ENCODE results near the gene DDB1.

DDB1 gene

DNA sequence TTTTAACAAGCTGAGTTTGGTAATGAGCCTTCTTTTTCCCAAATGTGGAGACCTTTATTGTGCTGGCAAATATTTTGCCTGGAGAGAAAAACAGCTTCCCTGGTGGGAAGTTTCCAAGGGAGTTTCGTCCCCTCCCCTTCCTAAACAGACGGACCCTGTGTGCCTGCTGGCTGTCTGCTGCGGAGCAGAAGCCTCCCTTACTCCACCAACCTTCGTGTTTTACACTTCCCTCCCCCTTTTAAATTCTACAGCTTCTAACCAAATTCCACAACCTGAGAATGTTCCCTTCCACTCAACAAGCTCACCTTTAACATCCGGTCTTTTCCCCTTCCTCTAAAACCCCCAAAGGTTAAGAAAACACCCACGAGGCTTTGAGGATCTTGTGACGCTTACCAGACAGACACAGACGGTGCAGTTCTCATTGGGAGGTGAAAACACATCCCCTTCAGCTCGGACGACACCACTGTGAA lies 54.9 kb downstream of the DDB1 start:
- no peak for DNase-seq (ENCODE audit: extremely low read depth, low read depth)
- TF ChIP-seq, protein P1, sequence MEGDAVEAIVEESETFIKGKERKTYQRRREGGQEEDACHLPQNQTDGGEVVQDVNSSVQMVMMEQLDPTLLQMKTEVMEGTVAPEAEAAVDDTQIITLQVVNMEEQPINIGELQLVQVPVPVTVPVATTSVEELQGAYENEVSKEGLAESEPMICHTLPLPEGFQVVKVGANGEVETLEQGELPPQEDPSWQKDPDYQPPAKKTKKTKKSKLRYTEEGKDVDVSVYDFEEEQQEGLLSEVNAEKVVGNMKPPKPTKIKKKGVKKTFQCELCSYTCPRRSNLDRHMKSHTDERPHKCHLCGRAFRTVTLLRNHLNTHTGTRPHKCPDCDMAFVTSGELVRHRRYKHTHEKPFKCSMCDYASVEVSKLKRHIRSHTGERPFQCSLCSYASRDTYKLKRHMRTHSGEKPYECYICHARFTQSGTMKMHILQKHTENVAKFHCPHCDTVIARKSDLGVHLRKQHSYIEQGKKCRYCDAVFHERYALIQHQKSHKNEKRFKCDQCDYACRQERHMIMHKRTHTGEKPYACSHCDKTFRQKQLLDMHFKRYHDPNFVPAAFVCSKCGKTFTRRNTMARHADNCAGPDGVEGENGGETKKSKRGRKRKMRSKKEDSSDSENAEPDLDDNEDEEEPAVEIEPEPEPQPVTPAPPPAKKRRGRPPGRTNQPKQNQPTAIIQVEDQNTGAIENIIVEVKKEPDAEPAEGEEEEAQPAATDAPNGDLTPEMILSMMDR (IDR thresholded peaks at IDR 0.05; ENCODE audit: low read depth, low read length, missing control alignments), result no peak

DNA sequence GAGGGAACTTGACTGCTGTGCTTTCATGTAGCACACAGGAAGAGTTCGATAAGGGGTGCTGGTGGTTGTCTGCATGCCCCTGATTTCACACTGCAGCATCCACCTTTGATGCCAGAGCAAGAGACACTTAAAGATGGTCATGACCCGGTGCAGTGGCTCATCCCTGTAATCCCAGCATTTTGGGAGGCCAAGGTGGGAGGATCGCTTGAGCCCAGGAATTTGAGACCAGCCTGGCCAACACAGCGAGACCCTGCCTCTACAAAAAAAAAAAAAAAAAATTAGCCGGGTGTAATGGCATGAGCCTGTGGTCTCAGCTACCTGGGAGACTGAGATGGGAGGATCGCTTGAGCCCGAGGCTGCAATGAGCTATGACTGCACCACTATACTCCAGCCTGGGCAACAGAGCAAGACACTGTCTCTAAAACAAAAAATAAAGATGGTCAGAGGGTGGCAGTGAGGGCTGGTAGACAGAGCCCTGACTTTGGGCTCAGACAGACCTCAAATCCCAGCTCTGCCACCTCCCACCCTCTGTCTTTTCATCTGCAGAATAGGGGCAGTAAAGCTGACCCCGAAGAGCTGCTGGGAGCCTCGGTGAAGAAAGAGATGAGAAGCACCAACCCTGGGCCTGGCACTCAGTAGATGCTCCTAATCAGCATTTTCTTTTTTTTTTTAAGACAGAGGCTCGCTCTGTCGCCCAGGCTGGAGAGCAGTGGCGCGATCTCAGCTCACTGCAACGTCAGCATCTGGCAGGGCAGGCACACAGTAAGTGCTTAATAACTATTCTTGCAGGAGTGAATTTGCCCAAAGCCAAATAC lies 55.5 kb downstream of the DDB1 start:
- TF ChIP-seq, protein P1 (IDR thresholded peaks at IDR 0.05; ENCODE audit: low read depth, low read length, missing control alignments), result no peak
- no peak for DNase-seq (ENCODE audit: extremely low read depth, low read depth)
- no peak overlapping the region for H3K4me3 ChIP-seq (replicated peaks; ENCODE audit: low read depth, low read length)

More for the DNA sequence above, 54.9 kb downstream of the DDB1 start:
- H3K4me3 ChIP-seq (replicated peaks; ENCODE audit: low read depth, low read length), result no peak overlapping the region

DNA sequence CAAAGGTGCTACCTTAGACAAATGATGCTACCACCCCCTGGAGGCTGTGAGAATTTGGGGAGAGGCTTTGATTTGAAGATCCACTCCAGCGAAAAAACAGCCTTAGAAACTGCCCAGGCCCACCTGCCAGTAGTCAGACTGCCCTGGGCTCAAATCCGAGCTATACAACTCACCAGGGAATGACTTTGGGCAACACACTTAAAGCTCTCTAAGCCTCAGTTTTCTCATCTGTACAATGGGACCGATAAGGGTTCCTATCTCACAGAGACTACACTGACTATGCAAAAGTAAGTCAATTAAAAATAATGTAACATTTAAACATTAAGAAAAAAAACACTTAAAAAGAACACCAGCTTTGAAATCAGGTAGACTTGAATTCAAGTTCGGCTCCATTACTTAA lies 57.7 kb downstream of the DDB1 start:
- no peak overlapping the region for H3K4me3 ChIP-seq (replicated peaks; ENCODE audit: low read depth, low read length)
- DNase-seq (ENCODE audit: extremely low read depth, low read depth), result no peak
- TF ChIP-seq, protein P1 (IDR thresholded peaks at IDR 0.05; ENCODE audit: low read depth, low read length, missing control alignments), result no peak

DNA sequence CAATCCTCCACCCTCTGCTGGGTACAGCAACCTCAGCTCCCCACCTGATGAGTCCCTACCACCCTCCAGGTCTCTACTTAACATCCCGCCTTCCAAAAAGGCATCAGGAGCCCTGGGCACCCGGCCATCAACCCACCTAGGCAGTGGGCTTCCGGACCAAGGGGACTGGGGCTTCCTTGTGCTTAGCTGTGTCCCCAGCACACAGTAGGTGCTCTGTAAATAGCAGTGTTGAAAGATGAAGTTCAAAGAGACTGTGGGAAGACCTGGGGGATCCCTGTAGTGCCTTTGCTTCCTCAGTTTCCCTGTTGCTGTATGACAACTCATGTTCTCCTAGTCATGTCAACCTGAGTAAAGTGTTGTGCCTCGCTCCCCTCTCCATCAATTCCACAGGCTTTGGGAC lies 58.8 kb downstream of the DDB1 start:
- no peak overlapping the region for H3K4me3 ChIP-seq (replicated peaks; ENCODE audit: low read depth, low read length)
- no peak for DNase-seq (ENCODE audit: extremely low read depth, low read depth)
- TF ChIP-seq, protein P1 (IDR thresholded peaks at IDR 0.05; ENCODE audit: low read depth, low read length, missing control alignments), result no peak

DNA sequence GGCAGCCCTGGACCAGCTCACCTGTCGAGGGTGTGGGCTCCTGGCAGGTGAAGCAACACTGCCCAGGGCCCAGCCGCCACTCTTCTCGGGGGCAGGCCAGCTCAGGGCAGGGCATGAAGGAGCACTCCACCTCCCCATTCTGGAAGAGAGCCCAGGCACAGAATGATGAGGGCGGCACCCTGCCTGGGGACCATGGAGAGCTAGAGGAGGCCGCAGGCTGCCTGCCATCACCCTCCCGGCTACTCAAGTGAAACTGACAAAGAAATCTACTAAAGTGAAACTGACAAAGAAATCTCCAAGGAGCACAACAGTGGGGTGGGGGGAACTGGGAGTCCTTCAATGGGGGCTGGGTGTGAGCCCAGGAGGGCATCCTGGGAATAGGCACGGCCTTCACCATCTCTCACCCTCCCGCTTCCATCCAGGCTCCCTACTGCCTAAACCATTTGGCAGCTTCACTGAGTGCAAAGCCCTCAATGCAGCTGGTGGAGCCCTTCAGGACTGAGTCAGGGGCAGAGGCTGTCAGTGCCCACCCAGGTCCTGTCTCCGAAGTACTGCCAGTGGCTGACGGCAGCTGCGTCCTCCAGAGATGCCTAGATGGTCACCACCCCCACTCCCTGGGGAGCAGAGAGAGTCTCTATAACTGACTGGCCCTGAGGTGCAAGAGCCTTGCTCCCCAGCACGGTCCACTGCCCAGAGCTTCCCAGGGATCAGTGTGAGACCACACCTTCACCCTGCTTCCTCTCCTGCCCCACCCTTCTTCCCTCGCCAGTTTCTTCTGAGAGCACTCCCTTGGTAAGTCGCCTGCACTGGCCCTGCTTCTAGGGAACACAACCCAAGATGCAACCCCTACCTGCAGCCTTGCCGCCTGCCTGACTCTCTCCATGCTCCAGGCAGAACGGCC lies 59.5 kb downstream of the DDB1 start:
- H3K4me3 ChIP-seq (replicated peaks; ENCODE audit: low read depth, low read length), result no peak overlapping the region
- TF ChIP-seq, protein P1 (IDR thresholded peaks at IDR 0.05; ENCODE audit: low read depth, low read length, missing control alignments), result no peak
- no peak for DNase-seq (ENCODE audit: extremely low read depth, low read depth)

DNA sequence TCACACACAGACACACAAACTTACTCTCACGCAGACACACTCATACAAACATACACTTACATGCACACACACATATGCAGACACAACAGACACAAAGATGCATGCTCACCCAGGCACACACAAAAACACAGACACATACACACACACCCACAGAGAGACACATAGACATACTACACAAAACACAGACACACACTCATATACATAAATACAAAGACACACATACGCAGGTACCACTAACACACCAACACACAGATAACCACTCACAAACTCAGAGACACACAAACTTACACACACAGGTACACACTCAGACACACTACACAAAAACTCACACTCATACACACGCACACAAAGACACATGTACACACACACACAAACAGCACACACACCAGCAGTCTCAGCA lies 60.2 kb downstream of the DDB1 start:
- H3K4me3 ChIP-seq (replicated peaks; ENCODE audit: low read depth, low read length), result no peak overlapping the region
- DNase-seq (ENCODE audit: extremely low read depth, low read depth), result no peak
- TF ChIP-seq, protein P1 (IDR thresholded peaks at IDR 0.05; ENCODE audit: low read depth, low read length, missing control alignments), result no peak

Data from HFF-Myc (cell line).